ENCODE results near the gene SLC6A2. TPM values are rescaled to one million over a fixed set of nuclear protein-coding genes. Genes with fewer than 3 reads are reported as not detected.
"Not testable (repeated sequence)": the region's sequence is repeated elsewhere in the genome, so short reads cannot be mapped to it uniquely, and the experiment has no call there.

The SLC6A2 gene
- total RNA-seq, 1 donor from 2014 or later, result not detected

DNA sequence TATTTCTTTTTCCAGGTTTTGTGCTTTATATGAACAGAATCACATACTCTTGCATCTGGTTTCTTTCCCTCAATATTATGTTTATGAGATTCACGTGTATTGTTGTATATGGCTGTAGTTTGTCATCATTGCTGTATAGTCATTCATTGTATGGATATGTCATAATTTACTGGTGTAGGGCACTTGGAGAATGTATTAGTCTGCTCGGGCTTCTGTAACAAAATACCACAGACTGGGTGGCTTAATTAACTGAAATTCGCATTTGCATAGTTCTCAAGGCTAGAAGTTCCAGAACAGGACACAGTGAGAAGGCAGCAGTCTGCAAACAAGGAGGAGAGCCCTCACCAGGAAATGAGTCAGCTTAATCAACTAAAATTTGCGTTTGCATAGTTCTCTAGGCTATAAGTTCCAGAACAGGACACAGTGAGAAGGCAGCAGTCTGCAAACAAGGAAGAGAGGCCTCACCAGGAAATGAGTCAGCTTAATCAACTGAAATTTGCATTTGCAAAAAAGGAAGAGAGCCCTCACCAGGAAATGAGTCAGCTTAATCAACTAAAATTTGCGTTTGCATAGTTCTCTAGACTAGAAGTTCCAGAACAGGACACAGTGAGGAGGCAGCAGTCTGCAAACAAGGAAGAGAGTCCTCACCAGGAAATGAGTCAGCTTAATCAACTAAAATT, 96.8 kb downstream of the SLC6A2 start:
- H3K27me3 Mint-ChIP-seq (ENCODE audit: insufficient read depth); DNase-seq (ENCODE audit: low spot score); H3K36me3 Mint-ChIP-seq (ENCODE audit: low read depth); H3K4me3 Mint-ChIP-seq; intact Hi-C loops (cut with micrococcal nuclease): not testable (repeated sequence)
- Mint-ChIP-seq H3K9me3 (peaks cover 31% of the 10 kb centered on the region), H3K27ac (peak overlapping the region; percentile 81), H3K4me1 (ENCODE audit: low read depth) (peaks cover 23% of the 10 kb centered on the region)

DNA sequence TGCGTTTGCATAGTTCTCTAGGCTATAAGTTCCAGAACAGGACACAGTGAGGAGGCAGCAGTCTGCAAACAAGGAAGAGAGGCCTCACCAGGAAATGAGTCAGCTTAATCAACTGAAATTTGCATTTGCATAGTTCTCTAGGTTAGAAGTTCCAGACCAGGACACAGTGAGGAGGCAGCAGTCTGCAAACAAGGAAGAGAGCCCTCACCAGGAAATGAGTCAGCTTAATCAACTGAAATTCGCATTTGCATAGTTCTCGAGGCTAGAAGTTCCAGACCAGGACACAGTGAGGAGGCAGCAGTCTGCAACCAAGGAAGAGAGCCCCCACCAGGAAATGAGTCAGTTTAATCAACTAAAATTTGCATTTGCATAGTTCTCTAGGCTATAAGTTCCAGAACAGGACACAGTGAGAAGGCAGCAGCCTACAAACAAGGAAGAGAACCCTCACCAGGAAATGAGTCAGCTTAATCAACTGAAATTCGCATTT, 97.4 kb downstream of the SLC6A2 start:
- H3K27me3 Mint-ChIP-seq (ENCODE audit: insufficient read depth); intact Hi-C loops (cut with micrococcal nuclease); H3K36me3 Mint-ChIP-seq (ENCODE audit: low read depth): not testable (repeated sequence)
- Mint-ChIP-seq H3K4me1 (ENCODE audit: low read depth) (peaks cover 23% of the 10 kb centered on the region), H3K9me3 (peaks cover 31% of the 10 kb centered on the region), H3K27ac (peak overlapping the region; percentile 81), H3K4me3 (peak overlapping the region; percentile 2)
- DNase-seq (ENCODE audit: low spot score), result peak; percentile 7

Other genes with a start within 250 kb of the SLC6A2 start
- gene MMP2, start 176.8 kb upstream of the SLC6A2 start, total RNA-seq, result not detected in 2 replicates
- gene LPCAT2, start 146.9 kb upstream of the SLC6A2 start, total RNA-seq, result 1.5 and 2.2 TPM in 2 replicates
- gene CAPNS2, start 89.3 kb upstream of the SLC6A2 start, total RNA-seq, result not detected in 2 replicates
- gene CES1, start 177.1 kb downstream of the SLC6A2 start, total RNA-seq, result not detected in 2 replicates
- gene CES5A, start 219.4 kb downstream of the SLC6A2 start, total RNA-seq, result not detected in 2 replicates

All from activated T-helper 1 cell treated with anti-CD3 and anti-CD28 coated beads, Interleukin-12 subunit alpha, Interleukin-12 subunit beta, Interleukin-2, Interleukin-4 antibody, amounts not matched to agents 30 ng/mL and 10 ng/mL and 1 ng/mL, durations not matched to agents 14 hours and 24 hours and 36 hours (primary cell).